ENCODE results near the gene ETV4. TPM values are rescaled to one million over a fixed set of nuclear protein-coding genes. Genes with fewer than 3 reads are reported as not detected.
A peak's percentile ranks its signal among the peaks of the same experiment; 100 is the strongest.

Gene ETV4
- total and polyA plus RNA-seq, 2 of the 13 experiments (the other 11 are each of a cell fraction or from before 2014, with no cell fraction given): 128 to 330 TPM

DNA sequence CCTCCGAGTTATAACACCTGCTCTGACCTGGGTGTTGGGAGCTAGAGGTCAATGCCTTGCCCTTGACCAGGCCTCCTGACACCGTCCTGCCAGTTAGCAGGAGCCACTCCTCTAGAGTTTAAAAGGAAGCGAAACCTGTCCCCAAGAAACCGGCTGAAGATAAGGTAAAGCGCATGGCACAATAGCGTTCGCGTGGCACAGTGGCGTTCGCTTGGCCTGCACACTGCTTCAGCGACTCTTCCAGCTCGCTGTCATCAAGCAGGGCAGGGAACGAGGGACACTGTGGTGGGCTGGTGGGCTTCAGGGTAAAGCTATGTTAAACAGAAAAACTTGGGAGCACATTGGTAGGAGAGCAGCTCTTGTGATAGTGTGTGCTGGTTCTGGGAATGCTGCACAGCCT, 28.2 kb upstream of the ETV4 start (continued):
- TF ChIP-seq JARID2 (CRISPR knock-in tag; IDR thresholded peaks at IDR 0.05; ENCODE audit: insufficient replicate concordance) (no peak), KAT8 (CRISPR knock-in tag; IDR thresholded peaks at IDR 0.05) (no peak), KDM6A (CRISPR knock-in tag; IDR thresholded peaks at IDR 0.05; ENCODE audit: low read depth) (no peak), EHMT2 (IDR thresholded peaks at IDR 0.05; ENCODE audit: borderline replicate concordance, low read depth, low read length) (no peak), RBM22 (optimal IDR thresholded peaks at IDR 0.05; ENCODE audit: low read length) (no peak)
- TF ChIP-seq, protein P1, sequence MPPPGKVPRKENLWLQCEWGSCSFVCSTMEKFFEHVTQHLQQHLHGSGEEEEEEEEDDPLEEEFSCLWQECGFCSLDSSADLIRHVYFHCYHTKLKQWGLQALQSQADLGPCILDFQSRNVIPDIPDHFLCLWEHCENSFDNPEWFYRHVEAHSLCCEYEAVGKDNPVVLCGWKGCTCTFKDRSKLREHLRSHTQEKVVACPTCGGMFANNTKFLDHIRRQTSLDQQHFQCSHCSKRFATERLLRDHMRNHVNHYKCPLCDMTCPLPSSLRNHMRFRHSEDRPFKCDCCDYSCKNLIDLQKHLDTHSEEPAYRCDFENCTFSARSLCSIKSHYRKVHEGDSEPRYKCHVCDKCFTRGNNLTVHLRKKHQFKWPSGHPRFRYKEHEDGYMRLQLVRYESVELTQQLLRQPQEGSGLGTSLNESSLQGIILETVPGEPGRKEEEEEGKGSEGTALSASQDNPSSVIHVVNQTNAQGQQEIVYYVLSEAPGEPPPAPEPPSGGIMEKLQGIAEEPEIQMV (CRISPR knock-in tag; IDR thresholded peaks at IDR 0.05; ENCODE audit: low read depth): no peak

DNA sequence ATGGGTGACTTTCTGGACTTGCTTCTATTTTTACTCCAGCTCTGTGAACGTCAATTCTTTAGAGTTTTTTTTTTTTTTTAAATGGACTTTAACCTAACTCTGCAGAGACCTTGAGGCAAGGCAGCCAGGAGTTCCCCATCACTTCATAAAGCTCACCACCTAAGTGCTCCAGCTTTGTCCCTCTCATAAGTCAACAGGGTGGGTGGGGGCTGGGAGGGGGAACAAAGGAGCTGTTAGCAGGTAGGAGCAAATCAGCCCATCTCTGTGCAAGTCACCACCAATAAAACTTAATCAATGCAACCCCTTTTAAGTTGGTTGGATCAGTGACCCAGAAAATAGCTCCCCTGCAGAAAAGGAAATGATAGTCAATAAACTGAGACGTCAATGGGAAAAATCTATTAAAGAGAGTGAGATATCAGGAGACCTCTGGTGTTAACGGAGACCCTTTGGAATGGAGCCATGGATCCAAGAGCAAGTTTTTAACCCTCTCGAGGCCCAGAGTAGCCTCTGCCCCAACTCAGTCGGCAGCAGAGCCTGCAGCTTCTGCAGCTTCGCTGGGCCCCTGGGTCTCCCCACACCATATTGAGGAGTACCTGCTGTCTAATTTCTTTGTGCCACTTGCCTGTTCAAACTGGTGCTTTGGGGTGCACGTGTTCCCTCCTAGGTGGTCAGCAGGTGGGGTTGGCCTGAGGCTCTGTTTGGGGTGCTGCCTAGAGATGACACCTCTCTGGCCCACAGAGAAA, 27.6 kb upstream of the ETV4 start:
- intact Hi-C loops (cut with micrococcal nuclease; ENCODE audit: unreplicated experiment): loop anchor here (1.0 kb wide), 3 partner anchors 14 to 43 kb away; no protein-coding TSS in a partner anchor
- TF ChIP-seq, protein P2, sequence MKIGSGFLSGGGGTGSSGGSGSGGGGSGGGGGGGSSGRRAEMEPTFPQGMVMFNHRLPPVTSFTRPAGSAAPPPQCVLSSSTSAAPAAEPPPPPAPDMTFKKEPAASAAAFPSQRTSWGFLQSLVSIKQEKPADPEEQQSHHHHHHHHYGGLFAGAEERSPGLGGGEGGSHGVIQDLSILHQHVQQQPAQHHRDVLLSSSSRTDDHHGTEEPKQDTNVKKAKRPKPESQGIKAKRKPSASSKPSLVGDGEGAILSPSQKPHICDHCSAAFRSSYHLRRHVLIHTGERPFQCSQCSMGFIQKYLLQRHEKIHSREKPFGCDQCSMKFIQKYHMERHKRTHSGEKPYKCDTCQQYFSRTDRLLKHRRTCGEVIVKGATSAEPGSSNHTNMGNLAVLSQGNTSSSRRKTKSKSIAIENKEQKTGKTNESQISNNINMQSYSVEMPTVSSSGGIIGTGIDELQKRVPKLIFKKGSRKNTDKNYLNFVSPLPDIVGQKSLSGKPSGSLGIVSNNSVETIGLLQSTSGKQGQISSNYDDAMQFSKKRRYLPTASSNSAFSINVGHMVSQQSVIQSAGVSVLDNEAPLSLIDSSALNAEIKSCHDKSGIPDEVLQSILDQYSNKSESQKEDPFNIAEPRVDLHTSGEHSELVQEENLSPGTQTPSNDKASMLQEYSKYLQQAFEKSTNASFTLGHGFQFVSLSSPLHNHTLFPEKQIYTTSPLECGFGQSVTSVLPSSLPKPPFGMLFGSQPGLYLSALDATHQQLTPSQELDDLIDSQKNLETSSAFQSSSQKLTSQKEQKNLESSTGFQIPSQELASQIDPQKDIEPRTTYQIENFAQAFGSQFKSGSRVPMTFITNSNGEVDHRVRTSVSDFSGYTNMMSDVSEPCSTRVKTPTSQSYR (CRISPR knock-in tag; IDR thresholded peaks at IDR 0.05; ENCODE audit: borderline replicate concordance): peak; percentile 77; the same call in 1 of the 2 replicates
- TF ChIP-seq, protein P3, sequence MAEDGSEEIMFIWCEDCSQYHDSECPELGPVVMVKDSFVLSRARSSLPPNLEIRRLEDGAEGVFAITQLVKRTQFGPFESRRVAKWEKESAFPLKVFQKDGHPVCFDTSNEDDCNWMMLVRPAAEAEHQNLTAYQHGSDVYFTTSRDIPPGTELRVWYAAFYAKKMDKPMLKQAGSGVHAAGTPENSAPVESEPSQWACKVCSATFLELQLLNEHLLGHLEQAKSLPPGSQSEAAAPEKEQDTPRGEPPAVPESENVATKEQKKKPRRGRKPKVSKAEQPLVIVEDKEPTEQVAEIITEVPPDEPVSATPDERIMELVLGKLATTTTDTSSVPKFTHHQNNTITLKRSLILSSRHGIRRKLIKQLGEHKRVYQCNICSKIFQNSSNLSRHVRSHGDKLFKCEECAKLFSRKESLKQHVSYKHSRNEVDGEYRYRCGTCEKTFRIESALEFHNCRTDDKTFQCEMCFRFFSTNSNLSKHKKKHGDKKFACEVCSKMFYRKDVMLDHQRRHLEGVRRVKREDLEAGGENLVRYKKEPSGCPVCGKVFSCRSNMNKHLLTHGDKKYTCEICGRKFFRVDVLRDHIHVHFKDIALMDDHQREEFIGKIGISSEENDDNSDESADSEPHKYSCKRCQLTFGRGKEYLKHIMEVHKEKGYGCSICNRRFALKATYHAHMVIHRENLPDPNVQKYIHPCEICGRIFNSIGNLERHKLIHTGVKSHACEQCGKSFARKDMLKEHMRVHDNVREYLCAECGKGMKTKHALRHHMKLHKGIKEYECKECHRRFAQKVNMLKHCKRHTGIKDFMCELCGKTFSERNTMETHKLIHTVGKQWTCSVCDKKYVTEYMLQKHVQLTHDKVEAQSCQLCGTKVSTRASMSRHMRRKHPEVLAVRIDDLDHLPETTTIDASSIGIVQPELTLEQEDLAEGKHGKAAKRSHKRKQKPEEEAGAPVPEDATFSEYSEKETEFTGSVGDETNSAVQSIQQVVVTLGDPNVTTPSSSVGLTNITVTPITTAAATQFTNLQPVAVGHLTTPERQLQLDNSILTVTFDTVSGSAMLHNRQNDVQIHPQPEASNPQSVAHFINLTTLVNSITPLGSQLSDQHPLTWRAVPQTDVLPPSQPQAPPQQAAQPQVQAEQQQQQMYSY (CRISPR knock-in tag; IDR thresholded peaks at IDR 0.05): 0 out of 2 replicates have a peak, but pooled peaks have one; percentile 39

More for the DNA sequence above, 27.6 kb upstream of the ETV4 start:
- peak; percentile 94 for DNase-seq (ENCODE audit: low spot score)
- peaks cover 86% of the 10 kb centered on the region for H3K4me1 ChIP-seq (ENCODE audit: insufficient read depth, low read length)
- no peaks in the 10 kb centered on the region for H3K79me2 ChIP-seq (ENCODE audit: insufficient read depth, low read length)
- H3K4me2 ChIP-seq (ENCODE audit: low read depth, low read length): peak overlapping the region; percentile 75
- H3K4me3 ChIP-seq (replicated peaks in 1 of 3; ENCODE audit: insufficient read depth in 1 of 3, low read depth in 2 of 3, low read length in 3 of 3): peak overlapping the region; percentile 3 to 50 (median 24); a peak in 4 of 6 replicates
- H3K9me3 ChIP-seq (ENCODE audit: low read length): no peaks in the 10 kb centered on the region
- H3K9ac ChIP-seq (ENCODE audit: insufficient read depth, low read depth, low read length): peak overlapping the region; percentile 53
- no peaks in the 10 kb centered on the region for H3K36me3 ChIP-seq (replicated peaks in 1 of 2; ENCODE audit: control insufficient read depth in 1 of 2, insufficient read depth in 2 of 2, low read length in 2 of 2)
- ChIA-PET POLR2A (interaction anchor here (0.6 to 8.9 kb wide), 28 partner anchors 8 to 213 kb away, joined by 3 to 221 read pairs (median 6); partner anchors contain the start of genes DHX8 and ETV4), CTCF (ENCODE audit: low intra/inter-chr PET ratio, low total read pairs) (interaction anchor here (0.6 kb wide), 1 partner anchor 186 kb away, joined by 3 read pairs; no protein-coding TSS in a partner anchor)
- in situ Hi-C loops (cut with HindIII; ENCODE audit: extremely low pct_ligation_motif_present, low pct_unique_long_range_greater_than_20kb): loop anchor here (5.0 kb wide), 1 partner anchor 46 kb away; no protein-coding TSS in a partner anchor
- H4K20me1 ChIP-seq (ENCODE audit: insufficient read depth, low read length): no peaks in the 10 kb centered on the region
- 2% methylated on average over 4 of the region's 7 CpGs for WGBS (ENCODE audit: low lambda C conversion rate)
- BruUV-seq (replicated peaks): no TSS peak
- peak; percentile 52 for ATAC-seq
- FAIRE-seq: peak; percentile 85
- H3K27me3 ChIP-seq (ENCODE audit: control insufficient read depth in 1 of 2, insufficient read depth in 2 of 2, low read length in 2 of 2): no peaks in the 10 kb centered on the region
- no peak overlapping the region for H2AFZ ChIP-seq (ENCODE audit: low read length)
- H3K27ac ChIP-seq (ENCODE audit: extremely low read length, insufficient read depth, low read length): peak overlapping the region; percentile 78
